GM12891 (cell line): ENCODE results near the gene IL1RAPL2.
A peak's percentile ranks its signal among the peaks of the same experiment; 100 is the strongest.
"Not testable (repeated sequence)": the region's sequence is repeated elsewhere in the genome, so short reads cannot be mapped to it uniquely, and the experiment has no call there.

Experiments used
- DNase-seq: peaks from one replicate; pipeline ENCODE4 v3.0.0; 2011; ENCODE audit warnings: low spot score; ENCODE audit not compliant: insufficient read length
- FAIRE-seq: peaks from 2 replicates; lab custom pipeline; 2011; peaks lifted over from hg19 to GRCh38; lab: Jason Lieb, UNC
- PAX5 ChIP-seq: IDR thresholded peaks from 2 replicates; pipeline ENCODE4 v1.6.1; 2011; ENCODE audit warnings: low read length, moderate library complexity, mild to moderate bottlenecking; ENCODE audit not compliant: insufficient read depth, severe bottlenecking
- POLR2A ChIP-seq: IDR thresholded peaks from 2 replicates; pipeline ENCODE4 v1.6.1; 2011; ENCODE audit warnings: low read depth, low read length, control low read depth
- POLR2AphosphoS5 ChIP-seq: IDR thresholded peaks from 2 replicates; pipeline ENCODE4 v1.6.1; 2011; ENCODE audit warnings: low read depth, low read length, control low read depth
- POU2F2 ChIP-seq: IDR thresholded peaks from 2 replicates; pipeline ENCODE4 v1.6.1; 2011; ENCODE audit warnings: low read depth, mild to moderate bottlenecking, control low read depth, low read length, moderate library complexity
- SPI1 ChIP-seq: IDR thresholded peaks from 2 replicates; pipeline ENCODE4 v1.6.1; 2011; ENCODE audit warnings: low read depth, low read length, control low read depth
- TAF1 ChIP-seq: IDR thresholded peaks from 2 replicates; pipeline ENCODE4 v1.6.1; 2011; ENCODE audit warnings: low read depth, low read length, control low read depth

The IL1RAPL2 gene

DNA sequence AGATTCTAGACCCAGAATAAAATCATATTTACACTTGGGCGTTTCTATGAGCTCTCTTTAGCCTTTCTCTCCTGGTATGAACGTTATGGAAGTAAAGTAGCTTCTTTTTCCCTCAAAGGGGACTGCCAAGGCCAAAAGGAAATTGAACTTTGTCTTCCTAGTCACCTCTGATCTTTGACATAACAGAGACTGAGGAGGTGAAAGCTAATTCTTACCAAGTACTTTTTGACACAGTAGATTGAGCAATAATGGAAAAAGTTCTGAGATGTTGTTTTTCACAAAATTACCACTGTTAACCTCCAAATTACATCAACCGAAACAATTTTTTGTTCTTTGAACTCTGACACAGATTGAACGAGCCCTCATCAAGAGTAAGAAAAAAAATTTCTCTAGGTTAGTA, 336.1 kb downstream of the IL1RAPL2 start:
- FAIRE-seq (no peak), DNase-seq (no peak)
- TF ChIP-seq PAX5 (no peak), TAF1 (no peak), POU2F2 (no peak), SPI1 (no peak)

DNA sequence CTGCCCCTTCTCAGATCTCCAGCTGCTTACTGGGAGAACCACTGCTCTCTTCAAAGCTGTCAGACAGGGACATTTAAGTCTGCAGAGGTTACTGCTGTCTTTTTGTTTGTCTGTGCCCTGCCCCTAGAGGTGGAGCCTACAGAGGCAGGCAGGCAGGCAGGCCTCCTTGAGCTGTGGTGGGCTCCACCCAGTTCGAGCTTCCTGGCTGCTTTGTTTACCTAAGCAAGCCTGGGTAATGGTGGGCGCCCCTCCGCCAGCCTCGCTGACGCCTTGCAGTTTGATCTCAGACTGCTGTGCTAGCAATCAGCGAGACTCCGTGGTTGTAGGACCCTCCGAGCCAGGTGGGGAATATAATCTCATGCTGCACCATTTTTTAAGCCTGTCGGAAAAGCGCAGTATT, 343.7 kb downstream of the IL1RAPL2 start:
- not testable (repeated sequence) for FAIRE-seq, DNase-seq

DNA sequence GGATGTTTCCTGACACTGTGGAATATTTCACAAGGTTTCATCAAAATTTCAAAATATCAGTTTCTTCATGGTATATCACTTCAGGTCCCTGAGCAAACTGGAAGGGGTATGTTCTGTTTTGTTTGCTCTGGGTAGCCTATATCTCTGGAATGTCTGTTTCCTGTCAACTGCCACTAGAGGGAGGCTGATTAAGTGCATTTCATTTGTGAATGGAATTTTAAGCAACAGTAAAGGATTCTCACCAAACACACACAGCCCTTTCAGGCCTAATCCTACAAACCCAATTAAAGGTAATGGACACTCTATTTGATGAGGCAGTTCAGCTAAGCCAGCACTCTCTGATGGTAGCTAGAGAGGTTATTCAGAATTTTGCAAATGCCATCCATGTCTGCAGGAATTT, 347.3 kb downstream of the IL1RAPL2 start:
- TF ChIP-seq TAF1: no peak
- no peak for TF ChIP-seq POU2F2
- TF ChIP-seq PAX5: no peak
- no peak for TF ChIP-seq POLR2AphosphoS5
- TF ChIP-seq SPI1: no peak
- no peak for TF ChIP-seq POLR2A
- FAIRE-seq (peak; percentile 33), DNase-seq (no peak)

DNA sequence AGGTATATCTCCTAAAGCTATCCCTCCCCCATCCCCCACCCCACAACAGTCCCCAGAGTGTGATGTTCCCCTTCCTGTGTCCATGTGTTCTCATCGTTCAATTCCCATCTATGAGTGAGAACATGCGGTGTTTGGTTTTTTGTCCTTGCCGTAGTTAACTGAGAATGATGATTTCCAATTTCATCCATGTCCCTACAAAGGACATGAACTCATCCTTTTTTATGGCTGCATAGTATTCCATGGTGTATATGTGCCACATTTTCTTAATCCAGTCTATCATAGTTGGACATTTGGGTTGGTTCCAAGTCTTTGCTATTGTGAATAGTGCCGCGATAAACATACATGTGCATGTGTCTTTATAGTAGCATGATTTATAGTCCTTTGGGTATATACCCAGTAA, 348.7 kb downstream of the IL1RAPL2 start:
- DNase-seq, FAIRE-seq: not testable (repeated sequence)

DNA sequence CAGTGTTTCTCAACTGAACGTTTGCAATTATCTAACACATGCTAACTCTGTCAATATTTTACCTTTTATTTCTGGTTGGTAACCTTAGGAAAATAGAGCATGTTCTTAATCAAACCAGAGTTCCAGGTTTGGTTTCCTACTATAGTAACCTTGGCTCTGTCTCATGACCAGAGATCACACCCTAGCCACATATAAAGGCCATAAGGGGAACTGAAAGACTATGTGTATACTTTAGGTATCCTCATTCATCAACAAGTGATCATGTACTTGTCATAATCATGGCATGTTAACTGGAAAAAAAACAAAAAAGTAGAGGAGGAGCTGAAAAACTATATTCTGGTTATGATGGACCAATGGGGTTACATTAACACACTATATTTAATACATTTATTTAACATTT, 352.1 kb downstream of the IL1RAPL2 start:
- FAIRE-seq (no peak), DNase-seq (no peak)
- no peak for TF ChIP-seq TAF1
- no peak for TF ChIP-seq POLR2AphosphoS5
- TF ChIP-seq SPI1: no peak
- no peak for TF ChIP-seq PAX5

DNA sequence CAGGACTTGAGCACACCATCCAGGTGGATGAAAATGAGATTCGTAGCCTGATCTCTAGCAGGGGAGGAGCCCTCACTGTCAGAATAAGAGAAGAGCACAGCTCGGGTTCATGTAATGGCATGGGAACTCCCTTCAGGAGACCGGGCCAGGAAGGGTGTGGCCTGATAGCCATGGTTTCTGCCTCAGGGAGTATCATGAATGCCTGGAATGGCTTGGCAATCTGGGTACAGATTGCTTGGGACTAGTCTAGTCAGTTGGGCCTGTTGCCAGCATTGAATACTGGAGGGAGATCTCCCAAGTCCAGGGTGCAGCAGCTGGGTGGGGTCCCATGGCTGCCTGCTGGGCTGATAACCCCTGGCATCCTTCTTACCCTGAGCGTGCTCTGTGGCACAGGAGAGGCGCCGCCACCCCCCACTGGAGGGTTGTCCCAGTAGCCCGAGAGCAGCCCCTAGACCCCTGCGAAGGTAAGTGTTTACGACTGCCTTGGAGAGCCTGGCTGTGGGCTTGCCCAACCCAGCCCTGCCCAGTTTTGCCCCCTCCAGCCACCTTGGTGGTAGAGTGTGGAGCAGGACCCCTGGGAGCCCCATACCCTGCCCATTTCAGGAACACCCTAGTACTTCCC, 355.7 kb downstream of the IL1RAPL2 start:
- DNase-seq (no peak), FAIRE-seq (no peak)
- no peak for TF ChIP-seq TAF1
- no peak for TF ChIP-seq POU2F2
- TF ChIP-seq PAX5: no peak
- no peak for TF ChIP-seq POLR2AphosphoS5
- TF ChIP-seq SPI1: no peak
- no peak for TF ChIP-seq POLR2A

DNA sequence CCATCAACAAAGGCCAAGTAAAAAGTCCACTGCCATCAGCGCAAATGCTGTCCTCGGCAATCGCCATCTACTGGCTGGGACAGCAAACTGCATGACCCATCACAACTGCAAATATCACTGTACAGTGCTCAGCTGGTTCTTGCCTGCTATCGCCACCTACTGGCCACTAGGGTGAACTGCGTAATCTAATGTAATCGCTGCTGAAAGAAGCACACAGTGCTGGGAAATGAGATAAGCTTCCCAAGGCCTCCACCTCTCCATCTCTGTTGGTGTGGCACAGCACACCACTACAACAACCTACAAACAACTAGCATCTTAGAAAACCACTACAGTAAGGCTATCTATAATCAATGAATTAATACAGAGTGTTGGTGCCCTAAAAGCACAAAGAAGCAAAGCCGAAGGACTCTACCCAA, 356.2 kb downstream of the IL1RAPL2 start:
- FAIRE-seq: peak; percentile 97
- peak; percentile 6 for DNase-seq
- TF ChIP-seq POLR2AphosphoS5 (no peak), TAF1 (no peak), PAX5 (no peak), POLR2A (no peak), SPI1 (no peak), POU2F2 (no peak)

DNA sequence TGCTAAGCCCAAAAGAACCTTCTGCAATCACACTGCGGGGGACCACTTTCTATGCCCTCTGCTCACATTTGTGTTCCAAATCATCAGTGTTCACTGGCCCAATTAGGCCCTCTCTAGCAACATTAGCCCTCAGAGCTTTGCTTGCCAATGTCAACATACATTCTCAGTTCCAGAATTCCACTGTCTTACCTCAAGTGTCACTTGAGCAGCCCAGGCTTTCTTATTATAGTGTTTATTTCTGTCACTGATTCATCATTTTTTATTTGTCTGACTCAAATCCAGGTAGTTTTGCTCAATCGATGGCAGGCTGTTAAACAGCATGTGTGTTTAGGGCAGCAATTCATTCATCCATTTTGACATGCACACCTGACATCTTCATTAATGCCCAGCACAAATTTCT, 363.3 kb downstream of the IL1RAPL2 start:
- DNase-seq: no peak
- FAIRE-seq: no peak
- TF ChIP-seq POLR2A (no peak), SPI1 (no peak), POLR2AphosphoS5 (no peak)

DNA sequence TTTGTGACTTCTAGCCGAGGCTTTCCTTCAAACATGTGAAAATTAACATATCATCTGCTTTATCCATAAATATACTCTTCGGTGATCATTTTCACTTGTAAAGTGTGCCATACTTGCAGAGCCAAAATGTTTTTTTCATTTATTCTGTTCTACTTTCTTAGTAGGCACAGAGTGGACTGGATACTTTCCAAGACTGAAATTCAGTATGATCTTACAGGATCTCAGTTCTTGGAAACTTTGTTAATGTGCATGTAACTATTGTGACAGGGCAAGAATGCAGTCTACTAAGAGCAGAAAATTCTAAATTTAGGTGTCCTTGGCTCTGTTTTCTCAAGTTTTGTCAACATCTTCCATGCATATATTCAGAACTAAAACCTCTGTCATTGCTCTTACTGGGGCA, 369.6 kb downstream of the IL1RAPL2 start:
- DNase-seq (no peak), FAIRE-seq (no peak)
- no peak for TF ChIP-seq POLR2A
- TF ChIP-seq SPI1: no peak
- TF ChIP-seq POLR2AphosphoS5: no peak
- TF ChIP-seq POU2F2: no peak

DNA sequence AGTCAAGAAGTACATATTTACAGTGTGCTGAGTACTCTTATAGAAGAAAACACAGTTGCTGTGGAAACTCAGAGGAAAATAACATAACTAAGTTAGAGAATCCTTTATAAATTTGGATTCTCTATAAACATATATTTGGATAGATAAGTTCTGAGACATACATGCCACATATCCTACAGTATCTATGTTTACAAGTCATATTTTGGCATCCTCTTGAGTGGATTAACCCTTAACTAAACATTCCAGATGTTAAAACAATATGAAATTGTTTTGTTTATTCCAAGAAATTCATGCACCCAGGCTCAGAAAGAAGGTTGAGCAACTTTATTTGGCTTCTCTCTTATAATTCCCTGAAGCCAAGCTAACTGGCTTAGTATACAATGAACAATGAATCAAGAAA, 387.3 kb downstream of the IL1RAPL2 start:
- TF ChIP-seq TAF1 (no peak), PAX5 (no peak), SPI1 (no peak), POLR2AphosphoS5 (no peak), POLR2A (no peak)
- no peak for DNase-seq
- no peak for FAIRE-seq

DNA sequence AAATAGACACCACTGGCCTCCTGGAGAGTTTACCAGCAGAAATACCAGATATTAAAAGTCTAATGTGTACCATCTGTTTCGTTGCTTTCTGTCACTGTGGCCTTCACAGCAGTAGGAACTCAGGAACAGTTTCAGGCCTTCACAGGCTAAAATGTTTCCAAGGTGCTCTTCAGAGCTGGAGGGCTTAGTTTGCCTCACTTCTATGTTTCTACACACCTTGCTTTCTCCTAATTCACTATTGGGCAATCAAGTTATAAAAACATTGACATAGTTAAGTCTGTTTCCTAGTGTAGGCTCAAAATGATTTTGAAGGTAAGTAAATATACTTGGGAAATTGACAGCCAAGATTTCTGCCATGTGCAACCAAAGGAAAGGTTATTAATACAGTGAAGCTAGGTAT, 395.9 kb downstream of the IL1RAPL2 start:
- TF ChIP-seq SPI1 (no peak), POU2F2 (no peak), POLR2AphosphoS5 (no peak), PAX5 (no peak), TAF1 (no peak), POLR2A (no peak)
- no peak for FAIRE-seq
- no peak for DNase-seq

DNA sequence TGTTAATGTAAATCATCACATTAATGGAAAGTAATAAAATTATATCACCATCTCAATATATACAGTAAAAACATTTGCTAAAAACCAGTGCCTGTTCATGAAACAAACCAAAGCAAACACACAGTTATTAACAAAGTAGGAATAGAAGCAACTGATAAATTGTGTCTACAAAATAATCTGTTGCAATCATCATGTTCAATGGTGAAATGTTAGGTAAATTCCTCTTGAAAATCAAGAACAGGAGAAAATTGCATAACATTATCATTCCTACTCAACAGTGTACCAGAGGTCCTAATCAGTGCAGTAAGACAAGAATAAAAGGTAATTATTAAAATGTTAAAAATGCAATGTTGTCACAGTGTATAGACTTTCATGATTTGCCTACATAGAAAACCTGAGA, 402.2 kb downstream of the IL1RAPL2 start:
- no peak for DNase-seq
- TF ChIP-seq POLR2A: no peak
- TF ChIP-seq POLR2AphosphoS5: no peak
- TF ChIP-seq TAF1: no peak
- no peak for TF ChIP-seq POU2F2
- TF ChIP-seq PAX5: no peak
- FAIRE-seq: no peak
